Endometrium (tissue), 2 donors: ENCODE results near the gene PPP2R2C.

Source experiments
- FAIRE-seq: peaks from 2 replicates; lab custom pipeline; 2012; peaks lifted over from hg19 to GRCh38; lab: Jason Lieb, UNC
- donor health status: control.
- donor health status: control.

Gene PPP2R2C

GRCh38 chr4:6424425-6424824 lies 48.0 kb downstream of the PPP2R2C start:
- no peak for FAIRE-seq

GRCh38 chr4:6423575-6423974 lies 48.8 kb downstream of the PPP2R2C start:
- FAIRE-seq = no peak

DNA sequence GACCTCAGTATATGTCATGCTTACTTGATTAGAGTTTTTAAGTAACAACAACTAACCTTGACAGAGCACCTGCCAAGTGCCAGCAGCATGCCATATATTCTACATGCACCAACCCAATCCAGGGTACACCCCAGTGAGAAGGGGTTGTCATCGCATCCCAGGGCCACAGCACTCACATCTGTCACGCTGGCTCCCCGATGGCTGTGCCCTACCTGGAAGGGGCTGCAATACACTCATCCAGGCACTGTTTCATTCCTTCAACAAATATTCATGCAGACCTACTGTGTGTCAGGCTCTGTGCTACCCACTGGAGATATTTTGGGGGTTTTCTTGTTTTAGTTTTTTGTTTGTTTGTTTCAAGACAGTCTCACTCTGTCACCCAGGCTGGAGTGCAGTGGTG lies 49.5 kb downstream of the PPP2R2C start:
- FAIRE-seq = no peak

DNA sequence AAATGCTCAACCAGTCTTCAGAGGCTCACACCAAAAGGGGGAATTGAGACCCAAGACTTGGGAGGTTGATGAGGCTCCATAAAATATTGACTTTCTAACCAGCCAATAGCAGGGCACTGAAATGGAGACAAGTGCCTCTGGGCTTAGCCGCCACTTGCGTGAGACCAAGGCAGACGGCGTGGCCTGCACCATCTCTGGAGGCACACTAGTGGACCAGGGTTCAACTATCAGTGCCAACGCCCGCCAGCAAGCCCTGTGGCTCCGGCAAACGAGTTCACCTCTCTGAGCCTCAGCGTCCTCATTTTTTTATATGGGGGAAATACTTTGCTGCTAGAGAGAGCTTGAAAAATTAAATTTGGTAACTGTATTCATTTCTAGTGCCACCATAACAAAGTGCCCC lies 50.3 kb downstream of the PPP2R2C start:
- no peak for FAIRE-seq

GRCh38 chr4:6421397-6421796 lies 51.0 kb downstream of the PPP2R2C start:
- FAIRE-seq = no peak

DNA sequence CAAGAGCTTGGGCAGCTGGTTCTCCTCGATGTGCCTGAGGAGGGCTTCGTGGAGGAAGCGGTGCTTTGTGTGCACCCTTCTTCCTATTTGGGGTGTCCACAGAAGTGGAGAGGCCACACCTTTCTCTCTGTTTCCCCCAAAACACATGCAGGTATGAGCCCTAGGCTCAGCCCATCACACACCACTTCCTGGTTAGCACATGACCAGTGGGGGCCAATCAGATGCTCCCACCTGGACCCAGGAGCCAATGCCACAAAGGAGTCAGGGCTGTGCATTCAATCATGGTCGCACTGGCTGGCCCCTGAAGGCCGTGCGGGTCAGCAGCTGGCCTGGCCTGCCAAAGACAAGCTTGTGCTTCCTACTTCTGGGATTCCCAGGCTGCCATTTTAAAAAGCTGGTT lies 51.4 kb downstream of the PPP2R2C start:
- no peak for FAIRE-seq

- no peak for FAIRE-seq
Measured at GRCh38 chr4:6420036-6420435, 52.4 kb downstream of the PPP2R2C start.

DNA sequence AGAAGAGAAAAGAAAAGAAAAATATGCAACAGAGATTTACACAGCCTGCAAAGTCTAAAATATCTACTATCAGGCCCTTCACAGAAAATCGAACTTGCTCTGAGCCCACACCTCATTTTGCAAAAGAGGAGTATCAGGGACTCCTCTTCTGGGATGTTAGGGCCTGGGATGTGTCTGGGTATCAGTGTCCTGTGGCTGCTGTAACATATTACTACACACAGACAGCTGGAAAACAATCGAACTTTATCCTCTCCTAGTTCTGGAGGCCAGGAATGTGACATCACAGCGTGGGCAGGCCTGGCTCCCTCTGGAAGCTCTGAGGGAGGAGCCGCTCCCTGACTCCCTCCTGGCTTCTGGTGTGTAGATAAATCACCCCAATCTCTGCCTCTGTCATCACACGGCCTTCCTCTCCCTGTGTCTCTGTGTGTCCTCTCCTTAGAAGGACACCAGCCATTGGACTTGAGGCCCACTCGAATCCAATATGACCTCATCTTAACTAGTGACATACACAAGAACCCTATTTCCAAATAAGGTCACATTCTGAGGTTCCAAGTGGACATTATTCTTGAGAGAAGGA lies 52.9 kb downstream of the PPP2R2C start:
- no peak for FAIRE-seq

GRCh38 chr4:6418193-6418755 lies 54.1 kb downstream of the PPP2R2C start:
- FAIRE-seq = no peak

DNA sequence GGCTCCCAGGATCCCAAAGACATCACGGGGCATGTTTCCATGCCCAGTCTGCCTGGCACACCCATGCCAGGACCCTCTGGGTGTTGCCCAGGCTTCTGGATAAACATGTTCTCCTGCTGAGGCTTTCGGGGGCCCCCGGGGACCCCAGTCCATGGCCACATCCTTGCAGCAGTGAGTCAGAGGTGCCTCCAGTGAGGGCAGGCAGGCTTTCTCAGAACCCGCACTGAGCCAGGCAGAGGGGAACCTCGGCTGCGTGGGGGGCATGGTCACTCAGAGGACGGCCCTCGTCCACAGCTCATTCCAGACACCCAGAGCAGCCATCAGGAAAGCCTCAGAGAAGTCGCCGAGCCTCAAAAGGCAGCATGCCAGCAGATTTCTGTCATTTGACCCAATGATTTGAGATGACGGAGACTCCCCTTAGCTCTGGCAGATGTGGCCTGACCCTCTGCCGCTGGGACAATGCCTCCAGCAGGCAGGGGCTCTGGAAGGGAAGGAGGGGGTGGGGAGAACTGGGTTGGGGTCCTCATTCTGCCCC lies 54.8 kb downstream of the PPP2R2C start:
- FAIRE-seq = no peak

DNA sequence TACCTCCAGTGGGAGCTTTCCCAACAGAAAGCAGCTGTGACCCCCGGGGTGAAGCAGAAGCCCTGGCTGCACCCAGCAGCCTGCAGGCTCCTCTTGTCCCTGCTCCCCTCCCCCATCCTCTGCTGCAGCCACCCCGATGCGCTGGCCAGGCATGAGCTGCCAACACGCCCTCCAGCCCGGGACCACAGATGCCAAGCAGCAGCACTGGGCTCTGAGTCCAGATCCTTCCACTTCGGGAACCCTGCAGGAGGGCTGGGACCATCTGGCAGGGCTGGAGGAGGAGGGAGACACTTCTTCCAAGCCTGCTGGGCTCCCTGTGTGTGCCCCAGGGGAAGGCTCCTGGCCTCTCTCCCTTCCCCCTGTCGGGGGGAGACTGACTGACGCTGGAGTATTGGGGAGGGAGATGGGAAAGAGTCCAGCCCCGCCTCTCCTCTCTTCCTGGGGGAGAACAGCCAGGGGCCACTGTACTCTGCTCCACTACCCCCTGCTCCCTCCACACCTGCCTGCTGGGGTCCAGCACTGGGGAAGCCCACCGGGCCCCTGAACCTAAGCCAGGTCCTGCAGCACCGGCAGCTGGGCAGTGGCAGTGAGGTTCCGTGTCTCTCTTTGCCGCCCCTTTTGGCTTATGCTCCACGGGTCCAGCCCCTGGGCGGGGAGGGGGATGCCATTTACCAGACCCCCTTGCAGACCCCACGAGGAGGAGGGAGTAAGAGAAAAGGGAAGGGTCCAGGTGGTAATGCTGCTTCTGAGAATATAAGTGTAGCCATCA lies 55.7 kb downstream of the PPP2R2C start:
- FAIRE-seq = no peak

DNA sequence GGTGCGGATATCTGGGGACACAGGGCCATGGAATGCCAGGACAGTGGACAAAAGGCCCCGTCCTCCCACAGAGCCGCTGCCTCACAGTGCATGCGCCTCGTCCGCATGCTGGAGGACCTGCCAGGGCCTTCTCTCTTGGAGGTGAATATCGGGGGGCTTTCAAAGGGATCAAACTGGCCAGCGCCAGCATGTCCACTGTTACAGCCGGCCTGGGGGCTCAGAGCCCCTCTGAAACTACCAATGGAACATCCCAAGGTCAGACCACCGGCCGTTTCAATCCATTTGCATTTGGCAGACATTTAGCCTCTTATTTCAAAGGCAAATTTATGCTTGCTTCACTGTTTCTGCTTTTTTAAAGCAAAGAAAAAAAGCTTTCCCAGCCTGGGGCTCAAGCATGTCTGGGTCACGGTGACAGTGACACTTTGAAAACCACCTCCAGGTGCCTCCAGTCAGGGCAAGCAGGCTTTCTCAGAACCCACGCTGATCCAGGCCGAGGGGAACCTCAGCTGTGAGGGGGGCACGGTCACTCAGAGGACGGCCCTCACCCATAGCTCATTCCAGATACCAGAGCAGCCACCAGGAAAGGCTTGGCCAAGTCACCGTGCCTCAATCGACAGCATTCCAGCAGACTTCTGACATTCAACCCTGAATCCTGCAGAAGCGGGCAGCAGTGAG lies 57.2 kb downstream of the PPP2R2C start:
- peak; percentile 59 for FAIRE-seq

- FAIRE-seq = no peak
Measured at GRCh38 chr4:6414578-6414977, 57.8 kb downstream of the PPP2R2C start.

GRCh38 chr4:6410664-6411063 lies 61.8 kb downstream of the PPP2R2C start:
- no peak for FAIRE-seq

DNA sequence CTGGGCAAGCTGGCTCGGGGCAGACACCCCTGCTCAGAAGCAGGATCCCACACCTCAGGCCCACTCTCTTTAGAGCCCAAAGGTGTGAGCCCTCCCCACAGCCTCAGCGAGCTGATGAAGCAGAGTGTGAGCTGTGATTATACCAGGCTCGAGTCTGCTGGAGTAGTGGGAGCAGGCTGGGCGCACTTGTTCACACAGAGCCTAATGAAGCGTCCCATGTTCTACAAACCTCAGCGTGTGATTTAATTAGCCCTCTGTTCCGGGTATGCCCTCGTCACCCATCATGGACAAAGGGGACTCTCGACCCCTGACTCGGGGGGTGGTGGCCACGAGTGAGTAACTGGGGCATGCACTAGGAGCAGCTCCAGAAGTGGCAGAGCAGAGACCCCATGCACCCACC lies 62.3 kb downstream of the PPP2R2C start:
- FAIRE-seq = no peak

DNA sequence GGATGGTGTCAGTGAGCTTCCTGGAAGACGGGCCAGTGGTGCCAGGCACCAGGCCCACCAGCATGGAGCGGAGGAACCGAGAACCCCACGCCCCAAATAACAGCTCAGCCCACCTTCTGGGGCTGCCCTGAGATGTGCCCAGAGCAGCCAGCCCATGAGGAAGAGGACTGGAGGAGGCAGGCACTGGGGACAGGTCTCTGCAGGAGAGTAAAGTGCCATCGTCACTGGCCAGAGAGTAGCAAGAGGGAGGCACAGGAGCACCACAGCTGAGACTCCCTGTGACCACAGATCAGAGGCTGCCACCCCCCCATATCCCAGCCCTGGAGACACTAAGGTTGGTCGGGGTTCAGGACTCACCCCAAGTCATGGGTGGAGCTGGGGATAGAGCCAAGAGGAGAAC lies 63.0 kb downstream of the PPP2R2C start:
- FAIRE-seq = no peak

- FAIRE-seq = no peak
Measured at GRCh38 chr4:6408263-6408662, 64.2 kb downstream of the PPP2R2C start.

- no peak for FAIRE-seq
Measured at GRCh38 chr4:6405397-6405706, 67.1 kb downstream of the PPP2R2C start.

- no peak for FAIRE-seq
Measured at GRCh38 chr4:6404611-6405396, 67.6 kb downstream of the PPP2R2C start.

DNA sequence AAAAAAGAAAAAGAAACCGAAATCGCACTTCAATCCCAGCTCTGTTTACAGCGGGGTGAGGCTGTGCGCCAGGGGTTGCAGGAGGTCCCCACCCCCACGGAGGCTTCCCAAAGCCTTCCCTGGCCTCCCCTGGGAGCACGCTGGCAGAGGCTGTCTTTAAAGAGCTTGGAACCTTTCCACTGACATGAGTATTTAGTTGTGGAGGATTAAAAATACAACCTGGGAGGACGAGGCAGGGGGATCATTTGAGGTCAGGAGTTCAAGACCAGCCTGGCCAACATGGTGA lies 69.1 kb downstream of the PPP2R2C start:
- FAIRE-seq = no peak

DNA sequence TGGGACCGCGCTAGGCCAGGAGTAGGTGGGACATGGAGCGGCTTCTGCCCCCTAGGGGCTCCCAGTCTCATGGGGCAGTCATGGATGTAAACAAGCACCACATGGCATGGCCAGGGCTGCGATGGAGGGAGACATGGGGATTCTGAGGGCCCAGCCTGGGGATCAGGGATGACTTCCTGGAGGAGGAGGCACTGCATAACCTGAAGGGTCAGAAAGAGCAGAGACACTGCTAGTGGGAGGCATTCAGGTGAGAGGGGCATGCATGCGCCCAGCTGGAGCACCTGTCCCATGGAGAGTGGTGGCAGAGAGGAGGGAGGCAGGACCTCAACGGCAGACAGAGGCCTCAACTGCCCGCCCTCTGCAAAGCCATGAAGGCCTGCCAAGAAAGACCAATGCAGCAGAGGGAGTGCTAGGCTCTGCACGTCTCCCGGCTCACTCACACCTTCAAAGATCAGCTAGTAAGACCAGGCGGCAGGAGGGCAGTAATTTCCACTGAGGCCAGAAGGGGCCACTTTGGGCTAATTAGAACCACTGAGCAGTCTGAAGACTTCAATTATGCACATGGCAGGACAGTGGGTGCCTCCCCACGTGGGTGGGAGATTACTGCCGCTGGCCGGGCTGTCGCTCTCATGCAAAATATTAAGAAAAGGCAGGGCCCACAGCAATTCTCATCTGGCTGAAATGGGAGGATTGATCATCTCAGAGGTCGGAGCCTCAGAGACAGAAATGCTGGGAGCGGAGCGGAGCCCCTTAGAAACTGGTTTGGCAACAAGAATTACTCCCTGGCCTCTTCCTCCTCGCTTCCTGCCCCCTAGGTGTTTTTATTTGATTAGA lies 69.6 kb downstream of the PPP2R2C start:
- no peak for FAIRE-seq

DNA sequence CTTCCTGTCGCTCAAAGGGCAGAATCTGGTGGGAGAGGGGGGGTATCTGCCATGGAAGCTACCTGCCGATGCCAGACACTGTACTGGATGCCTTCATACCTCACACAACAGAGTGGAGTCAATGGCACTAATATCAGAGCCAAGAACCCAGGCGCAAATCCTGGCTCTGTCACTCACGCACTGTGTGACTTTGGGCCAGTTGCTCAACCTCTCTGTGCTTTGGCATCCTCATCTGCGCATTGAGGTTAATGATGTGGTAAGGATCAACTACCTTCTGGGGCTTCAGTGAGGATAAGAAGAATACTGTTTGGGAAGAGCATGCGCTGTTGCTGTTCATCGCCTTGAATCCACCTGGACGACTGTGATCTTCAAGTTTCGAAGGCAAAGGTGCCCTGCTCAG lies 70.6 kb downstream of the PPP2R2C start:
- no peak for FAIRE-seq
